ENCODE measurements around the gene MCM9.
A peak's percentile ranks its signal among the peaks of the same experiment; 100 is the strongest.
"Not testable (repeated sequence)": the region's sequence is repeated elsewhere in the genome, so short reads cannot be mapped to it uniquely, and the experiment has no call there.

Gene MCM9

DNA sequence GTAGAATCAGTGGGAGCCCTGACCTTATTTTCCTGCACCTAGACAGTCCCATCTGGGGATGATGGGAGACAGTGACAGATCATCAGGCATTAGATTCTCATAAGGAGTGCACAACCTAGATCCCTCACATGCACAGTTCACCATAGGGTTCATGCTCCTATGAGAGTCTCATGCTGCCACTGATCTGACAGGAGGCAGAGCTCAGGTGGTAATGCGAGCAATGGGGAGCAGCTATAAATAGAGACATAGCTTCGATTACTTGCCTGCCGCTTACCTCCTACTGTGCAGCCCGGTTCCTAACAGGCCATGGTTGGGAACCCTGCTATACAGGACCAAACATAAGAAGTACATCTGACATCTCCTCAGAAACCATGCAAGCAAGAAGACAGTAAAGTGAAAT is 72.5 kb downstream of the MCM9 start:
- DNase-seq, result no peak

DNA sequence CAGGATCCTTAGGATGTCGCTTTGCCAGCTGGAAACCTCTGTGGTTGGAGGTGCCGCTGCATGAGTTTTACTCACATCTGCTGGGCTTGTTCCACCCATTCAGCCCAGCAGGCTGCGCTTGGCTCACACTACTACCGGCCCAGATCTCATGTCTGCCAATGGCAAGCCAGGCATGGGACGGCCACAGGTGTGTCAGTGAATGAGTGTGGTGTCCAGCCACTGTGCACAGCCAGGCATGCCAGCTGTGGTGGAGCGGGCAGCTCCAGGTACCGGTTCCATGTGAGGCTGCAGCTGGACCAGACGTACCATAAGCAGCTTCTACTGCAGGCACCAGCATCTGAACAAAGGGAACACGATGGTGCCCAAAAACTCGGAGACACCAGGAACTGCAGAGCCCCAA is 74.1 kb downstream of the MCM9 start:
- no peak for DNase-seq

DNA sequence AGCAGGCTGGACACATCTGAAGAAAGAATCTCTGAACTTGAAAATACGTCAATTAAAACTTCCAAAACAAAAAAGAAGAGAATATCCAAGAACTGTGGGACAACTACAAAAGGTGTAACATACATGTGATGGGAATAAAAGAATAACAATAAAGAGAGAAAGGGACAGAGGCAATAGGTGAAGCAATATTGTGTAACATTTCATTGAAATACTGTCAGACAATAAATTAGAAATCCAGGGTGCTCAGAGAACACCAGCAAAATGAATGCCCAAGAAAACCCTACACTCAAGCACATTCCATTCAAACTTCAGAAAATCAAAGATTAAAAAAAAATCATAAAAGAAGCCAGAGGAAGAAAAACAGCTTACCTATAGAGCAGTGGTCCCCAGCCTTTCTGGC is 74.6 kb downstream of the MCM9 start:
- DNase-seq, result no peak

DNA sequence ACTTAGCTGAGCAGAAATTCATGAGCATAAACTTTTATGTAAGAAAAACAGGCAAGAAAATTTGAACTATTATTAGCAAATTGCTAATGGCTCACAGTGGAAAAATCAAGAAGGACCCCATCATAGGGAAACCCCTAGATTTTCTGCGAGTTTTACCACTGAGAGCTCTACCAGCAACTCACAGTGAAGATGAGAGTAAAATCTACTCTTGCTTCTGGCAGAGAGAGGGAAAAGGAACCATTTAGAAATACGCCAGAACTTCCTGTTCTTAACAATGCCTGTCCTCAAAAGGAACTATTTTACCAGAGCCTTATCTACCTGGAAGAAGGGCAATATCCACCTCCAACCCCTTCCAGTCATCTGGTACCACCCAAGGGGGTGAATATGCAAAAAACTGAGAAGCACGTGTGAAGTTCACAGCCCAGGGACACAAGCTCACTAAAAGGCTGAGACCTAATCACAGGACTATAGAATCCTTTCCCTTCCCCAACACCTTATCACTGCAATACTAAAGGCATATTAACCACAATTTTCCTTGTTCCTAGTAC is 75.4 kb downstream of the MCM9 start:
- peak; percentile 13 to 33 for DNase-seq

DNA sequence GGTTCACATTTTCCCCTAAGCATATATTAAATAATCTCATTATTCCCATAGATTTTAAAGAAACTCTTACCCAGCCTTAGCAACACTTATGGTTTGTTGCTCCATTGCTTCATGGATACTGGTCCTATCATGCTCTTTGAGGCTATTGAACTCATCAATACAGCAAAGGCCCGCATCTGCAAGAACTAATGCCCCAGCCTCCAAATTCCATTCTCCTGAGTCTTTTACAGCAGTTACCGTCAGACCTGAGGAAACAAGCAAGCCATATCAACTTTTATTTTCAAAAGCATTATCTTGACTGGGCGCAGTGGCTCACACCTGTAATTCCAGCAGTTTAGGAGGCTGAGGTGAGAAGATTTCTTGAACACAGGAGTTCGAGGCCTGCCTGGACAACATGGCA is 78.7 kb downstream of the MCM9 start:
- DNase-seq, result no peak

DNA sequence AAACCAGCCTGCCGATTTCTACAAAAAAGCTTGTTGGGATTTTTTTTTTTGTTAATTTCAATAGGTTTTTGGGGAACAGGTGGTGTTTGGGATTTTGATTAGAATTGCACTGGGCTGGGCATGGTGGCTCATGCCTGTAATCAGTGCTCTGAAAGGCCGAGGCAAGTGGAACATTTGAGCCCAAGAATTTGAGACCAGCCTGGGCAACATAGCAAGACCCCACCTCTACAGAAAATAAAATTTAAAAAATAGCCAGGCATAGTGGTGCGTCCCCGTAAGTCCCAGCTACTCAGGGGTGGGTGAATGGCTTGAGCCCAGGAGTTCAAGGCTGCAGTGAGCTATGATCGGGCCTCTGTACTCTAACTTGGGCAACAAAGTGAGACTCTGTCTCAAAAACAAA is 81.6 kb downstream of the MCM9 start:
- no peak for DNase-seq

DNA sequence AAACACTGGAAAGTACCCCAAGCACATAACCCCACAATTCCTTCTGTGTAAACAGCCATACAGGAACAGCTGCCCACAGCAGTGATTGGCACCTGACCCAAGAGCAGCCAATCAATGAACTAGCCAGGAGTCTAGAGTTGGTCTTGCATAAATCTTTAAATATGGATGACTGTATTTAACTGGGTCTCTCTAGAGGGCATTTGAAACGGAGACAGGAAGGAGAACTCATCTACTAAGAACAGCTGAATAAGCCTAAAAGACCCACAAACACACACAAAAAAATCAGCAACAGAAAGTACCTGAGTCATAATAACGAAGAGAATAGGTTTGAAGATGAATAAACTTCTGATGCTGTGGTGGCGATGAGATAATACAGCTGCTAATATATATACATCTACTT is 90.0 kb downstream of the MCM9 start:
- DNase-seq, result no peak

DNA sequence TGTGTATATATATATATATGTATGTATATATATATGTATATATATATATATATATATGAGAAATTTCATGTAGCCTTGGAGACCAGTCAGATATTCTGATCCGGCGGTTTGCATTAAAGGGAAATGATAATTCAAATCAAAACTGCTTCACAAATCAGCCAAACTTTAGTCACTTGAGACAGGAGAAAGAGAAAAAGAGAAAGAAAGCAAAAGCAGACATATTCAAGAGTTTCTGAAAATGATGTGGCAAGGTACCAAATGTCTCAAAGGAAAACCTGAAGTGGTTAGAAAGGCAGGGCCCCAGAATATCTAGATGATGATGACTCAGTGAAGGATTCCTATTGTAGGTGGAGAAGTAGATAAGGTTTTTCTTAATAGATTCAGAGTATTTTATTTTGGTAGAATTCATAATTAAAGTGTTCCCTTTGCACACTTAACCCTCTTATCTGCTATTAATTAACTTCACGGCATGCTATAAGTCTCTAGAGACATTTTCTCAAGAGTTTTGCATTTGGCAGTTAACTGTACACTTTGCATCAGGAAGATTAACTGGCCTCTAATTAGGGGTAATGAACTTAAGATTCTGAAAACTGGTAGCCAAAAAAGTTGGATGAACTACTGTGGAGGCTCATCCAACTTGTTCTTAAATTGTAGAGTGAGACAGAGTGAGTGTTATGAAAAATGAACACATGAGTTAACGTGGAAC is 91.1 kb downstream of the MCM9 start:
- DNase-seq, result no peak

DNA sequence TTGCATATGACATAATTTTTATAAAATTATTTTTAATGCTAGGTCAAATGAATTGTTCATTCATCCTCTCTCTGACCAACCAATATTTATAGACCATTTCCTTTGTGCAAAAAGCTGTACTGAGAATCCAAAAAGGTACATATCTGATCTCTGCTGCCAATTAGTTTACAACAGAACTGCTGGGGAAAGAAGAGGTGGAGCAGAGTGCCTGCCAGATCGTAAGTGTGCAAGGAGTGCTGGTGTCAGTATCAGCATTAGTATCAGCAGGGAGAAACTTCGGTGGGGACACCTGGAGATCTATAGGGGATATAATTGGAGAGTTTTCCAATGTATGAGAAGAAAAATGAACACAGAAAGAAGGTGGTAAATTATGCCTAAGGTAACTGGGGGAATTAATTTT is 104.3 kb downstream of the MCM9 start:
- DNase-seq, result no peak

DNA sequence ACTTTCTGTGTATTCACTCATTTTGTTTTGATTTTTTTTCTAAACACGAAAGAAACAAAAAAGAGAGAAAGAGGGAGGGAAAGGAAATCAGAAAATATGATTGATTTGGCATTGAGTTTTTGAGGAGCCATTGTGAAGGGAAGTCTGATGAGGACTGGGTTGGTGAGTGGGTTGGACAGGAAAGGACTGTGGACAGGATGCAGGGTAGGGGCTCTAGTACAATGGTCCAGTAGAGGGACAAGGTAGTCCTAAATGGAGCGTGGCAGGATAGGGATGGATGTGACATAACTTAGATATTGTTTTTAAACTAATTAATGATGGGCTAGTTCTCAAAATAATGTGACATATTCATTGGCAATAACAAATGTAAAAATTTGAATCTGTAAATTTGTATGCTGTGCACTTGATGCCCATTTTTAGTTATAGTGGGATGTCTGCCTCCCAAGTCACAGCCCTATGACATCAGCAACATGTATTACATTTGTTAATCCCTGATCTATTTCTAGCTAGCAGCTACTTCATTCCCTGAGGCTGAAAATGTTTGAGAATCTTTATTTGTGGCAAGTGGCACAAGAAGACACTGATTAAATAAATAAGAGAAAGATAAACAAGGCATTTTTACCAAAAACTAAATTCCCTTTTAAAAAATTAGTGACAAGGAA is 105.0 kb downstream of the MCM9 start:
- no peak for DNase-seq

DNA sequence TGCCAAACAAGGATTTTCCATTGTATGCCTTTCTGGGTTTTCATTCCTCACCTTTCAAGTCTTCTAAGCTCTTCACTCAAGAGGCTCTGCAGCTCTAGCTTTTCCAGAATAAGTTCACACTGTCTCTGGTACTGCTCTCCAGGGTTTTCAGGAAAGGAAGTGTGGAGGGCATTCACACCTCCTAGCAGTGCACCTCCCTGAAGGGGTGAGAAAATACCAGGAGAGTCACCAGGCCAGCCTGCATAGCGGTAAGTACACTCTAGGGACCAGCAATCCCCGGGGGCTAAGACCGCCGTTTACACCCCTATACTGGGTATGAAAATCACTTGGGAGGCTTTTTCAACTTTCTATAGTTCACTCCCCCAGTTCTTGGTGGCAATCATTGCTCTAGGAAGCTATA is 108.9 kb downstream of the MCM9 start:
- DNase-seq, result no peak

DNA sequence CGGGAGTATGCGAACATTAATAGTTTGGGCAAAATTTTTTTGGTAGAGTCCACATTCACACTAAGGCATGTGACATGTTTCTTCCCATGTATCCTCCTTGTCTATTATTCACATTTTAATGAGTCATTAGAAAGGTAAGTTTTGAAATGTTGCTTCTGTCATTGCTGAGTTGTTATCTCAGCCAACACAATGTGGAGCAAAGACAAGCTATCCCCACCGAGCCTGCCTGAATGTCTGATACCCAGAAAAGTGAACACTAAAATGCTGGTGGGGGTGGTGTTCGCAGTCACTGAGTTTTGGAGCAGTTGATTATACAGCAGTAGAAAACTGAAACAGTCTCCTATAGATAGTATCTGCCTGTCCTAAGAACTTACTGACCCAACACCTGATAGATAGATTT is 109.3 kb downstream of the MCM9 start:
- no peak for DNase-seq

DNA sequence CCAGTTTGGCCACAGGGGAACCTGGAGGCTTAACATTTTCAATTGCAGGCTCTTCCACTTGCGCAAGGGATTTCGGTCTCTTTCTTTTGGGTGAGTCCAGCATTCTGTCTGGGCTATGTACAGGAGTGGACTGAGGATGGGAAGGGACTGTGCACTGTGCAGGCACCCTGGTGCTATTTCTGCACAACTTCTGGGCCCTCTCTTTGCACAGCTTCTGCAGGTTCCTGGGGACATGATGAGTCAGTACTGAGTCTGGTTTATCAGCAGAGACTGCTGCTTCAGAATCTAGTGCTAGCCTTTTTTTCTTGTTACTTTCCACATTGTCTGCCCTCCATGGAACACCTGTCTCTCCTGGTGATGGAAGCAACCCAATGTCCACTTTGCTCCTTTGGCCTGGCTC is 119.5 kb downstream of the MCM9 start:
- peak; percentile 20 to 26 for DNase-seq

DNA sequence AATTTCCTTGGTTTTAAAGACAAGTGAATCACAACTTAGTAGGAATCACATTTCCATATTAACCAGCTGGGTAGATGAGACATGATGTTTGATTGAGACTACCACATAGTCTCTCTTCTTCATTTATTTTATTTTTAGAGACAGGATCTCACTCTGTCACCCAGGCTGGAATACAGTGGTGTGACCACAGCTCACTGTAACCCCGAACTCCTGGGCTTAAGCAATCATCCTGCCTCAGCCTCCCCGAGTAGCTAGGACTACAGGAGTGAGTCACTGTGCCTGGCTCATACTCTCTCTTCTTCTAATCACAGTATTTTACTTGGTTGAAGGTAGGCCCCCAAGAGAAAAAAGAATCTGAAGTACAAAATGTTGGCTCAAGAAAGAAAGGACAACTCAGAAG is 121.2 kb downstream of the MCM9 start:
- peak in 1 of 2 experiments; percentile 17 for DNase-seq

DNA sequence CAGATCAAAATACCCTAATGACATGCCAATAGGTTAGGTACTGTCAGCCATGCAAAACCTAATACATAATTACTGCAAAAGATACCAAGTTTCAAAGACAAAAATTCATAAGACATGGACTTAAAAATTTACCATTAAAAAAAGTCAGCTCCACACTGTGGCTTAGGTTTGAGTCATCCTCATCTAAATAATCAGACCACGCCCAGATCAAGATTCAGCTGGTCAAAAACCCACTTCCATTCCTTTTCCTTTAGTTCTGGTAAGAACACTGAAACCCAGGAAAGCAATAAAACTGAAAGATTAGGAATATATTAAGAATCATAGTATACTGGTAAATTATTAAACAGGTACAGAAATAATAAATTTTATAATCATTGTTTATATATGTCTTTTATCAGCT is 122.0 kb downstream of the MCM9 start:
- no peak for DNase-seq

DNA sequence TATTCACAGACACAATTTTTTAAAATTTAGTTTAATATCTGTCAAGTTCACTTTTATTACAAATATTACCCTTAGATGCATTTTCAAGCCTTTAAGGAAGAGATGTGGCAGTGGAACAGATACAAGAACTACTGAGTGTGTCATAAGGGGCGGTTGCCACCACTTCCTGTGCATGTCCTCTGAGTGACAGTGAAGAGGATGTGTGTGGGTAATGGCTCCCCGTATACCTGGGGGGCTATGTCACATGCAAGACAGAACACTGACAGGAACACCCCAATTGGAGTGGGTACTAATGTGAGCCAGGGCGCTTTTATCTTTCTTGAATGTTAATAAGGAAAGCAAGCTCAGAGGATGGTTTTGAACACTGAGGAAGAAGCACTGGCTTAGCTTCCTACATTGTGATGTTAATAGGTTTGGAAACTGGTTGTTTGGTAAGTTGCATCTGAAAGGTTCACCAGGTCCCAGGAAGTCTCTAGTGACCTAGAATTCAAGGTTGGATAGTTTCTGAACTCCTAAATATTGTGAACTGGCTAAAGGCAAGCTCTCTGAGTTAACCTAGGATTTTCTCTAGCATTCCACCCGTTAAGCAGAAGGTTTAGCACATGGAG is 124.4 kb downstream of the MCM9 start:
- peak; percentile 92 to 94 for DNase-seq

DNA sequence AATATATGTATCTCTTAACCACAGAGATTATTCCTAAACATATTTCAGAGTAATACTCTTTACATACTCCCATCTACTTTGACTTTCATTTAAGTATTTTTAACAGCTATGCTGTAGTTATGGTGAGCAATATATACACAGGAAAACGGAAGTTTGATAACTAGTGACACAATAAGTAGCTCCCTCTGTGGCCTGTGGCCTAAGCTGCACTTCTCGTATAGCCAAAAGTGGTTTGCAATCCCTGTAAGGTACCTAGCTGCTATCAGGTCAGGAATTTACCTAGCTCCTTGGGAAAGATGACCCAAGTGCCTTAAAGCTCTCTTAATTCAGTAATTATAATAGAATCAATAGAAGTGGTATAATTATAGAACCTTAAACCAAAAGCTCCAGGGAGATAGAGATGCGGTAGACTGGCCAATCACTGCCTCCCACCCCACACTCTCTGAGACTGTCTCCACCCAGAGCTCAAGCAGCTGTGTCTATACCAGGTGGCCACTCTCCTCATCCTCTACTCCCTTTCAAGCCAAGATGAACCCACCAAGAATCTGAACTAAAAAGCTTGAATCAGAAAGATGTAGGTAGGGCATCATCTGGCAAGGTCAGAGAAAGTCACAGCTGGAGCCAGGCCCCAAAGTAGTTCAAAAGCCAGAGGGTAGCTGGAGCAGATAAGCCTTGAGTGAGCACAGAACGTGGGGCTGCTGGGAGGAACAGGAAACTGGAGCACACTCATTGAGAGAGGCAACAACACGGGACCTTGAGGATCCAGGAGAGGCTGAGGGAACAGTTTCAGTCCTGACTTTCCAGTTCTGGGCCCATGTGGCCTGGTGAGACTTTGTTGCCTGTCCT is 125.9 kb downstream of the MCM9 start:
- DNase-seq, result peak; percentile 84 to 91

DNA sequence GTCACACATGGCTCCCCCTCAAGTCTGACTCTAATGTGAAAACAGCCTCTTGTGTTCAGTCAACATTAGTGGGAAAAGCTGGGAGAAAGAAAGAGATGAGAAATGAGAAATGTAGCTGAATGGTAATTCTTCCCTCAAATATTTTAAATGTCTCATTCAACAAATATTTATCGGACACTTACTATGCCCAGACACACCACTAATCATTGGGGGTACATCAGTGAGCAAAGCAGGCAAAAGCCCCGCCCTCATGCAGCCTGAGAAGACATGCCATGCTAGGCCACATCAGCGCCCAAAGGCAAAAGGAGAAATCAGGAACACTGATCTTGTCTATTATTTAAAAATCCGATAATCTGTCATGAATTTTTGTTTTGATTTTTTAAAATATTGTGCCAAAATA is 130.9 kb downstream of the MCM9 start:
- no peak for DNase-seq

DNA sequence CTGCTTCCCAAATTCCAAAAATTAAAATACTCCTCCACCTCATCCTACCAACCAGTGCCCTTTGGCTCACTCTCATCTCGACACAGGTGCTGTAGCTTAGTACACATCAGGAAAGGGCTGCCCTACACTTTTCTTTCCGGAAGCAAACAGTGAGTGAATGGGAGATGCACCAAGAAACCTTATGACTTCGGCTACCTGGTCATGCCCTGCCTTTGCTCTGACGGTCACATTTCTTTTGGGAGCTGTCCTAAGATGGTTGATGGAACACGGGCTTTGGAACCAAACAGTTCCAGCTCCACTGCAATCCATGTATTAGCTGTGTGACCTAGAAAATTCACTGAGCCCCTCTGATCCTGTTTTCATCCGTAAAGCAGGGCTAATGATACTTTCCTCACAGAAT is 133.7 kb downstream of the MCM9 start:
- no peak for DNase-seq

DNA sequence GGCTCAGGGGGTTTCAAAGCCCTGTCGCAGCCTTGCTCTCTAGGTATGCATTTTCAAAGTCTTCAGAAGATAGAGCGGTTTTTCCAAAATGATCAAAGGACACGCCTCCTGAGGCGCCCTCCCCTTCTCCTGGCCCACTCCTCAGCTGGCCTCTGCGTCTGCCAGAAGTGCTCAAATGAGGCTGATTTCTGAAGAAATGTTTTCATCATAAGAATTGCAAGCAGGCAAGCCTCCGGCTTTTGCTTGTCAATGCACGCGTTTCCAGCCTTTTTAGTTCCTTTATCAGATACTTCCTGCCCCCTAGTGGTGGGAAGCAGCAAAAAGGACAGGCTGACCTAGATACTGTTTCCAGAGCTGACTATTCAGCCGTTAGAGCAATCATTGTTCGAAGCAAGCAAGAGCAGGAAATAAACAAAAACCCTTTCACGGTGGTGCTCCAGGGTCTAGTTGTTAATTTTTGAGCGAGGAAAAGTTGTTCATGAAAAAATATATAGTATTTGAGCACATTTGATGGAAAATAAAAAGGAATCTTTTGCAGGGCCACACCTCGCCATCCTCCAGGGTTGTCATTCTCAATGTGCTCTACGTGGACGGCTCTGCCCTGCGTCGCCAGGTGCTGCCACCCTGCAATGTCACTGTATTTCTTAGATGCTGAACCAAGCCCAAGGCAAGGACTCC is 134.4 kb downstream of the MCM9 start:
- DNase-seq, result peak; percentile 93 to 94

DNA sequence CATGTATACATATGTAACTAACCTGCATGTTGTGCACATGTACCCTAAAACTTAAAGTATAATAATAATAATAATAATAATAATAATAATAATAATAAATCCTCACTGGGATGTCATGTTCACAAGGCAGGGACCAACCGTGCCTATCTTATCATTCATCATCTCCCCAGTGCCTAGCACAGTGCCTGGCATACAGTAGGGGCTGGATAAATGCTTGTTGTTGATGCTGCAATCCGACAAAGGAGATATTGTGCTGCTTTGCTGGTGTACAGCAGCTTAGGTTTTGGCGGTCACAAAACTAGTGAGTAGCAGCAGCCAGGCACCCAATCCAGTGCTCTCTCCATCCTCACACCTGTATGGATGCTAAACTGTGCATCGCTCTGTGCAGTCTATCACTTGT is 135.1 kb downstream of the MCM9 start:
- no peak for DNase-seq

DNA sequence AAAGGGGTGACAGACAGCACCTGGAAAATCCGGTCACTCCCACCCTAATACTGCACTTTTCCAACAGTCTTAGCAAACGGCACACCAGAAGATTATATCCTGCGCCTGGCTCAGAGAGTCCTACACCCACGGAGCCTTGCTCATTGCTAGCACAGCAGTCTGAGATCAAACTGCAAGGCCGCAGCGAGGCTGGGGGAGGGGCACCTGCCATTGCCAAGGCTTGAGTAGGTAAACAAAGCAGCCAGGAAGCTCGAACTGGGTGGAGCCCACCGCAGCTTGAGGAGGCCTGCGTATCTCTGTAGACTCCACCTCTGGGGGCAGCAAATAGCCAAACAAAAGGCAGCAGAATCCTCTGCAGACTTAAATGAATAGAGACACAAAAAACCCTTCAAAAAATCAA is 138.4 kb downstream of the MCM9 start:
- not testable (repeated sequence) for DNase-seq

DNA sequence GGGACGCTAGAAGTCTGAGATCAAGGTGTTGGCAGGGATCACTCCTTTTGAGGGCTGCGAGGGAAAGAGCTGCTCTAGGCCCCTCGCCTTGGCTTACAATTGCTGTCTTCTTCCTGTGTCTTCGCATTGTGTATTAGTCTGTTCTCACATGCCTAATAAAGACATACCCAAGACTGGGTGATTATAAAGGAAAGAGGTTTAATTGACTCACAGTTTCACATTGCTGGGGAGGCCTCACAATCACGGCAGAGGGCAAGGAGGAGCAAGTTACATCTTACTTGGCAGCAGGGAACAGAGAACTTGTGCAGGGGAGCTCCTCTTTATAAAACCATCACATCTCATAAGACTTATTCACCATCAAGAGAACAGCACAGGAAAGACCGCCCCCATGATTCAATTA is 143.5 kb downstream of the MCM9 start:
- no peak for DNase-seq
